Inflammatory macrophage treated with lipopolysaccharide for 4 hours (primary cell): Measurements from ENCODE around the gene BCDIN3D.

Experiments
- DNase-seq: peaks from one replicate; pipeline ENCODE4 v3.0.0-alpha.2; 2020

Gene BCDIN3D

GRCh38 chr12:49795654-49796105 lies 47.2 kb downstream of the BCDIN3D start:
- no peak for DNase-seq

- DNase-seq: no peak
Measured at GRCh38 chr12:49794811-49795653, 47.9 kb downstream of the BCDIN3D start.

GRCh38 chr12:49794021-49794420 lies 48.9 kb downstream of the BCDIN3D start:
- DNase-seq: no peak

GRCh38 chr12:49793620-49794019 lies 49.3 kb downstream of the BCDIN3D start:
- no peak for DNase-seq

- no peak for DNase-seq
Measured at GRCh38 chr12:49792976-49793580, 49.8 kb downstream of the BCDIN3D start.

GRCh38 chr12:49792181-49792970 lies 50.5 kb downstream of the BCDIN3D start:
- DNase-seq: no peak

- DNase-seq: no peak
Measured at GRCh38 chr12:49791700-49792099, 51.2 kb downstream of the BCDIN3D start.

- DNase-seq: no peak
Measured at GRCh38 chr12:49790741-49791555, 52.0 kb downstream of the BCDIN3D start.

GRCh38 chr12:49789992-49790391 lies 52.9 kb downstream of the BCDIN3D start:
- no peak for DNase-seq

- DNase-seq: no peak
Measured at GRCh38 chr12:49787672-49788071, 55.2 kb downstream of the BCDIN3D start.
